PFSK-1 (cell line): ENCODE data around the gene KCNK6.

Experiments used
- FOXP2 ChIP-seq: optimal IDR thresholded peaks from 2 replicates; pipeline ENCODE3; 2011; ENCODE audit warnings: borderline replicate concordance, control low read depth, inconsistent platforms; ENCODE audit not compliant: insufficient read depth; ENCODE audit errors: extremely low read length, extremely low read depth
- POLR2AphosphoS5 ChIP-seq: IDR thresholded peaks from 2 replicates; pipeline ENCODE4 v1.6.1; 2012; ENCODE audit warnings: low read depth, mild to moderate bottlenecking, control low read depth, low read length, moderate library complexity
- REST ChIP-seq, 2 experiments: IDR thresholded peaks; 2 replicates each; pipeline versions ENCODE4 v1.6.1 to v1.8.0; 2011 to 2012; ENCODE audit warnings: low read depth in 2 of 2, low read length in 2 of 2, control low read depth in 1 of 2, inconsistent platforms in 1 of 2, mild to moderate bottlenecking in 1 of 2, moderate library complexity in 1 of 2; ENCODE audit not compliant: insufficient read depth in 1 of 2
- SIN3A ChIP-seq: IDR thresholded peaks from 2 replicates; pipeline ENCODE4 v1.6.1; 2012; ENCODE audit warnings: mild to moderate bottlenecking, low read length, moderate library complexity, borderline replicate concordance; ENCODE audit not compliant: insufficient read depth
- TAF1 ChIP-seq: IDR thresholded peaks from 2 replicates; pipeline ENCODE4 v1.6.1; 2012; ENCODE audit warnings: low read length, control low read depth, borderline replicate concordance; ENCODE audit not compliant: insufficient read depth

The KCNK6 gene

GRCh38 chr19:38329651-38330050, 10.0 kb downstream of the KCNK6 start:
- TF ChIP-seq TAF1 (no peak), FOXP2 (no peak), SIN3A (no peak), POLR2AphosphoS5 (no peak), REST (IDR thresholded peaks at IDR 0.05; ENCODE audit: insufficient read depth in 1 of 2, low read depth in 2 of 2, low read length in 2 of 2) (no peak)

- TF ChIP-seq SIN3A (no peak), POLR2AphosphoS5 (no peak), REST (IDR thresholded peaks at IDR 0.05; ENCODE audit: insufficient read depth in 1 of 2, low read depth in 2 of 2, low read length in 2 of 2) (no peak), TAF1 (no peak), FOXP2 (no peak)
These were observed 12.1 kb downstream of the KCNK6 start for GRCh38 chr19:38331728-38332127.

- TF ChIP-seq SIN3A: no peak
- no peak for TF ChIP-seq FOXP2
- TF ChIP-seq TAF1: no peak
- no peak for TF ChIP-seq POLR2AphosphoS5
- no peak for TF ChIP-seq REST (IDR thresholded peaks at IDR 0.05; ENCODE audit: insufficient read depth in 1 of 2, low read depth in 2 of 2, low read length in 2 of 2)
These were observed 13.6 kb downstream of the KCNK6 start for GRCh38 chr19:38333245-38333644.

GRCh38 chr19:38335949-38336637, 16.4 kb downstream of the KCNK6 start:
- no peak for TF ChIP-seq SIN3A
- no peak for TF ChIP-seq POLR2AphosphoS5
- no peak for TF ChIP-seq TAF1
- TF ChIP-seq FOXP2: no peak
- TF ChIP-seq REST (IDR thresholded peaks at IDR 0.05; ENCODE audit: insufficient read depth in 1 of 2, low read depth in 2 of 2, low read length in 2 of 2): no peak
